ENCODE measurements around the gene SF3B5.
A peak's percentile ranks its signal among the peaks of the same experiment; 100 is the strongest.

Gene SF3B5

DNA sequence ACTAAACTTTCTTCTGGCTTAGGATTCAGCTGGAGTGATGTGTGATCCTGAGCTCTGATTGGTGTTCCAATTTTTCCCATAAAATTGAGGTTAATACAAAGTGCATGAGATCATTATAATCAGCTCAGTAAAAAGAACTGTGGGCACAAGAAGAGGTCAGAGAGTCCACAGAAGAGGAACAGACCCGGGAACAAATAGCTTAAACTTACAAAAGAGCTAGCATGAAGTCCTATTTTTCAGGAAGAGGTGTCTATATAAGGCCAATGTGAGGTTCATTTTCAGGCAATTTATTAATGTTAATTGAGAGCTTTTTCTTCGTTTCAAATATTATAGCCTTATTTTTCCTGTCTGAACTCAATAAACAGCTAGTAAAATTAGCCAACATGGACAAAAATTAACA, 28.0 kb upstream of the SF3B5 start:
- no peaks in the 10 kb centered on the region for H3K9me3 ChIP-seq (ENCODE audit: insufficient read depth, low read depth, low read length)
- no peaks in the 10 kb centered on the region for H4K20me1 ChIP-seq (ENCODE audit: insufficient read depth, low read length, poor library complexity, severe bottlenecking)
- no peaks in the 10 kb centered on the region for H3K27me3 ChIP-seq (ENCODE audit: insufficient read depth, low read length, poor library complexity, severe bottlenecking)
- TF ChIP-seq EZH2phosphoT487 (IDR thresholded peaks at IDR 0.05; ENCODE audit: borderline replicate concordance): no peak
- TF ChIP-seq, protein P1, sequence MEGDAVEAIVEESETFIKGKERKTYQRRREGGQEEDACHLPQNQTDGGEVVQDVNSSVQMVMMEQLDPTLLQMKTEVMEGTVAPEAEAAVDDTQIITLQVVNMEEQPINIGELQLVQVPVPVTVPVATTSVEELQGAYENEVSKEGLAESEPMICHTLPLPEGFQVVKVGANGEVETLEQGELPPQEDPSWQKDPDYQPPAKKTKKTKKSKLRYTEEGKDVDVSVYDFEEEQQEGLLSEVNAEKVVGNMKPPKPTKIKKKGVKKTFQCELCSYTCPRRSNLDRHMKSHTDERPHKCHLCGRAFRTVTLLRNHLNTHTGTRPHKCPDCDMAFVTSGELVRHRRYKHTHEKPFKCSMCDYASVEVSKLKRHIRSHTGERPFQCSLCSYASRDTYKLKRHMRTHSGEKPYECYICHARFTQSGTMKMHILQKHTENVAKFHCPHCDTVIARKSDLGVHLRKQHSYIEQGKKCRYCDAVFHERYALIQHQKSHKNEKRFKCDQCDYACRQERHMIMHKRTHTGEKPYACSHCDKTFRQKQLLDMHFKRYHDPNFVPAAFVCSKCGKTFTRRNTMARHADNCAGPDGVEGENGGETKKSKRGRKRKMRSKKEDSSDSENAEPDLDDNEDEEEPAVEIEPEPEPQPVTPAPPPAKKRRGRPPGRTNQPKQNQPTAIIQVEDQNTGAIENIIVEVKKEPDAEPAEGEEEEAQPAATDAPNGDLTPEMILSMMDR (conservative IDR thresholded peaks at IDR 0.05; ENCODE audit: low read length): no peak
- H3K4me1 ChIP-seq (ENCODE audit: insufficient read depth, low read length, poor library complexity, severe bottlenecking): no peaks in the 10 kb centered on the region
- H3K79me2 ChIP-seq (ENCODE audit: insufficient read depth, low read length): no peaks in the 10 kb centered on the region
- no peak overlapping the region for H3K4me3 ChIP-seq (ENCODE audit: low read length, poor library complexity, severe bottlenecking)
- no peaks in the 10 kb centered on the region for H3F3A ChIP-seq (ENCODE audit: low read depth)
- H2AFZ ChIP-seq (ENCODE audit: low read length): peak overlapping the region; percentile 79
- H3K9me2 ChIP-seq (replicated peaks; ENCODE audit: low read depth, low read length): no peaks in the 10 kb centered on the region
- H3K9ac ChIP-seq (ENCODE audit: low read depth, low read length, poor library complexity, severe bottlenecking): no peak overlapping the region
- H3K4me2 ChIP-seq (ENCODE audit: low read depth, low read length, poor library complexity, severe bottlenecking): no peak overlapping the region
- H3K36me3 ChIP-seq (ENCODE audit: insufficient read depth, low read length): no peaks in the 10 kb centered on the region

DNA sequence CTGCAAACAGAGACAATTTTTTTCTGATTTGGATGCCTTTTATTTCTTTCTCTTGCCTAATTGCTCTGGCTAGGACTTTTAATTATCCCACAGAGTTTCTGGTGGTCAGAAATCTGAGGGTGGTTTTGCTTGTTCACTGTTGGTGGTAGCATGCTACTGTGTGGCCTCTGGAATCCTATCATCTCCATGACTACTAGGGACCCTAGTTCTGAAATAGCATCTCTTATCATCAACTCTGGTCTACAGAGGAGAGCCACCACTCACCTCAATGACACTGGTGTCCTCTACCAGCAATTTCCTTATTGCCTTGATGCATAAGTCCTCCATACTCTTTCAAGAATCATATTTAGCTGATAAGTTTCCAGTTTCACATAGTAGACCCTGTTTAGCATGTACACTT, 27.5 kb upstream of the SF3B5 start:
- no peaks in the 10 kb centered on the region for H3K27me3 ChIP-seq (ENCODE audit: insufficient read depth, low read length, poor library complexity, severe bottlenecking)

DNA sequence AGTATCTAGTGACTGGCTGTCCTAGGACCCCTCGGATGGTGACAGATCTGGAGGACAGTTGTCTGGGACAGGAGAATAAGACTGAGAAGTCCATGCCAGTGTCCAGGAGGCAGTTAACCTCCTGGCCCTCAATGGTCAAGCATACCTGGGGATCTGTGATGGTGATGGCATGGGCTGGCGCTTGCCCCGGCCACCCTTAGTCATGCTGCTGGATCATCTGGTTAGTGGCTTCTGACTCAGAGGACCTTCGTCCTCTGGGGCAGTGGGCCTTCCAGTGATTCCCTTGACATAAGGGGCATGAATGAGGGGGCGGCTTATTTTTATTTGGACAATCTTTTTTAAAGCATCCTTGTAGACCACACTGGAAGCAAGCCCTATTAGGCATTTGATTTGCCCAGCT, 24.0 kb upstream of the SF3B5 start:
- H3K9me3 ChIP-seq (ENCODE audit: insufficient read depth, low read depth, low read length): no peaks in the 10 kb centered on the region
- H2AFZ ChIP-seq (ENCODE audit: low read length): no peak overlapping the region
- H3K9ac ChIP-seq (ENCODE audit: low read depth, low read length, poor library complexity, severe bottlenecking): no peak overlapping the region
- H3K4me3 ChIP-seq (ENCODE audit: low read length, poor library complexity, severe bottlenecking): no peak overlapping the region
- no peaks in the 10 kb centered on the region for H3K9me2 ChIP-seq (replicated peaks; ENCODE audit: low read depth, low read length)
- no peaks in the 10 kb centered on the region for H3K4me1 ChIP-seq (ENCODE audit: insufficient read depth, low read length, poor library complexity, severe bottlenecking)
- TF ChIP-seq EZH2phosphoT487 (IDR thresholded peaks at IDR 0.05; ENCODE audit: borderline replicate concordance): no peak
- H4K20me1 ChIP-seq (ENCODE audit: insufficient read depth, low read length, poor library complexity, severe bottlenecking): no peaks in the 10 kb centered on the region
- H3K4me2 ChIP-seq (ENCODE audit: low read depth, low read length, poor library complexity, severe bottlenecking): no peak overlapping the region
- H3K36me3 ChIP-seq (ENCODE audit: insufficient read depth, low read length): no peaks in the 10 kb centered on the region
- H3F3A ChIP-seq (ENCODE audit: low read depth): no peaks in the 10 kb centered on the region
- H3K79me2 ChIP-seq (ENCODE audit: insufficient read depth, low read length): no peaks in the 10 kb centered on the region
- no peaks in the 10 kb centered on the region for H3K27me3 ChIP-seq (ENCODE audit: insufficient read depth, low read length, poor library complexity, severe bottlenecking)

More for the DNA sequence above, 27.5 kb upstream of the SF3B5 start:
- no peak for TF ChIP-seq EZH2phosphoT487 (IDR thresholded peaks at IDR 0.05; ENCODE audit: borderline replicate concordance)
- TF ChIP-seq, protein P1 (conservative IDR thresholded peaks at IDR 0.05; ENCODE audit: low read length): no peak
- Histone ChIP-seq H4K20me1 (ENCODE audit: insufficient read depth, low read length, poor library complexity, severe bottlenecking) (no peaks in the 10 kb centered on the region), H3K4me3 (ENCODE audit: low read length, poor library complexity, severe bottlenecking) (no peak overlapping the region), H3K36me3 (ENCODE audit: insufficient read depth, low read length) (no peaks in the 10 kb centered on the region), H2AFZ (ENCODE audit: low read length) (no peak overlapping the region), H3K4me1 (ENCODE audit: insufficient read depth, low read length, poor library complexity, severe bottlenecking) (no peaks in the 10 kb centered on the region), H3K9me3 (ENCODE audit: insufficient read depth, low read depth, low read length) (no peaks in the 10 kb centered on the region), H3F3A (ENCODE audit: low read depth) (no peaks in the 10 kb centered on the region), H3K4me2 (ENCODE audit: low read depth, low read length, poor library complexity, severe bottlenecking) (no peak overlapping the region), H3K9me2 (replicated peaks; ENCODE audit: low read depth, low read length) (no peaks in the 10 kb centered on the region), H3K79me2 (ENCODE audit: insufficient read depth, low read length) (no peaks in the 10 kb centered on the region), H3K9ac (ENCODE audit: low read depth, low read length, poor library complexity, severe bottlenecking) (no peak overlapping the region)

DNA sequence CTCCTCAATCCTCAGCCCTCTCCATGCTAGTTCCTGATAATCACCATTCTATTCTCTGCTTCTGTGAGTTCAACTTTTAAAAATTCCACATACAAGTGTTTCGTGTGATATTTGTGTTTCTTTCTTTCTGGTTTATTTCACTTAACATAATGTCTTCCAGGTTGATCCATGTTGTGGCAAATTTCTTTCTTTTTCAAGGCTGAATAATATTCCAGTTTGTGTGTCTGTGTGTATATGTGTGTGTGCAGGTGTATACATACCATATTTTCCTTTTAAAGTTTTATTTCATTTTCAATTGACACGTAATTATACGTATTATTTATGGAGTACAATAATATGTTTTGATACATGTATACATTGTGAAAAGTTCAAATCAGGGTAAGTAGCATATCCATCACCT, 19.8 kb upstream of the SF3B5 start:
- no peak for TF ChIP-seq EZH2phosphoT487 (IDR thresholded peaks at IDR 0.05; ENCODE audit: borderline replicate concordance)
- TF ChIP-seq, protein P1 (conservative IDR thresholded peaks at IDR 0.05; ENCODE audit: low read length): no peak
- H3K9me3 ChIP-seq (ENCODE audit: insufficient read depth, low read depth, low read length): no peaks in the 10 kb centered on the region
- H3K4me3 ChIP-seq (ENCODE audit: low read length, poor library complexity, severe bottlenecking): no peak overlapping the region
- no peak overlapping the region for H3K4me2 ChIP-seq (ENCODE audit: low read depth, low read length, poor library complexity, severe bottlenecking)
- no peaks in the 10 kb centered on the region for H3K36me3 ChIP-seq (ENCODE audit: insufficient read depth, low read length)
- H3F3A ChIP-seq (ENCODE audit: low read depth): no peaks in the 10 kb centered on the region
- H3K9ac ChIP-seq (ENCODE audit: low read depth, low read length, poor library complexity, severe bottlenecking): no peak overlapping the region
- H3K4me1 ChIP-seq (ENCODE audit: insufficient read depth, low read length, poor library complexity, severe bottlenecking): no peaks in the 10 kb centered on the region
- no peaks in the 10 kb centered on the region for H3K9me2 ChIP-seq (replicated peaks; ENCODE audit: low read depth, low read length)
- no peaks in the 10 kb centered on the region for H3K27me3 ChIP-seq (ENCODE audit: insufficient read depth, low read length, poor library complexity, severe bottlenecking)
- H2AFZ ChIP-seq (ENCODE audit: low read length): no peak overlapping the region
- H4K20me1 ChIP-seq (ENCODE audit: insufficient read depth, low read length, poor library complexity, severe bottlenecking): no peaks in the 10 kb centered on the region
- no peaks in the 10 kb centered on the region for H3K79me2 ChIP-seq (ENCODE audit: insufficient read depth, low read length)
